Vagina (tissue), 2 donors: ENCODE measurements around the gene LRRC3B. TPM values are rescaled to one million over a fixed set of nuclear protein-coding genes. Genes with fewer than 3 reads are reported as not detected.

Experiments used
- DNase-seq, 2 donors: peaks; one replicate each; pipeline ENCODE4 v3.0.0-alpha.2; 2017; ENCODE audit errors: extremely low spot score in 2 of 2
- H3K27ac ChIP-seq: fragments of 200-600 bp; sonication (generic); one replicate; pipeline ENCODE4 v1.5.1; 2019
- H3K27me3 ChIP-seq: fragments of 200-600 bp; sonication (generic); one replicate; pipeline ENCODE4 v1.5.1; 2019
- H3K36me3 ChIP-seq, 2 donors: fragments of 200-600 bp; sonication (generic); one replicate each; pipeline ENCODE4 v1.5.1; 2017 to 2019
- H3K4me1 ChIP-seq: fragments of 200-600 bp; sonication (generic); one replicate; pipeline ENCODE4 v1.5.1; 2019
- H3K4me3 ChIP-seq, 2 donors: fragments of 200-600 bp; sonication (generic); 1 replicate in 1 of 2; 2 replicates in 1 of 2; pipeline ENCODE4 v1.5.1; 2016 to 2019
- H3K9me3 ChIP-seq: fragments of 200-600 bp; sonication (generic); one replicate; pipeline ENCODE4 v1.5.1; 2019
- CTCF ChIP-seq, 3 experiments: fragments of 450-650 bp in 2 of 3; fragments of 200-600 bp in 1 of 3; sonication (generic) in 1 of 3; IDR thresholded peaks; one replicate each; pipeline ENCODE4 v1.5.1; 2017 to 2019; ENCODE audit warnings: antibody characterized with exemption in 3 of 3, mild to moderate bottlenecking in 2 of 3, moderate library complexity in 2 of 3
- POLR2A ChIP-seq, 2 donors: fragments of 450-650 bp; IDR thresholded peaks; one replicate each; pipeline ENCODE4 v1.6.1; 2017; ENCODE audit warnings: antibody characterized with exemption in 2 of 2, mild to moderate bottlenecking in 2 of 2, moderate library complexity in 2 of 2
- POLR2AphosphoS5 ChIP-seq, 2 donors: sonication (generic); formaldehyde crosslinking; IDR thresholded peaks; one replicate each; pipeline ENCODE4 v1.9.0; 2017; ENCODE audit warnings: antibody characterized with exemption in 2 of 2, mild to moderate bottlenecking in 2 of 2, low read depth in 1 of 2; ENCODE audit not compliant: insufficient read depth in 1 of 2
- intact Hi-C: fragments of 100-400 bp; cut with DNase I; formaldehyde crosslinking; loops from one replicate; pipeline ENCODE4 v1.15.1; 2023
- total RNA-seq: library from RNA; depleted of rRNA; stranded (reverse); fragments of >200 nt; gene quantifications from one replicate; pipeline ENCODE4 v1.2.3, GENCODE V29; 2016

LRRC3B gene
- total RNA-seq, 1 donor from 2014 or later, result 0.74 TPM

GRCh38 chr3:26703519-26703918, 80.9 kb downstream of the LRRC3B start:
- Histone ChIP-seq H3K36me3 (no peaks in the 10 kb centered on the region), H3K9me3 (no peaks in the 10 kb centered on the region), H3K27me3 (no peaks in the 10 kb centered on the region), H3K4me3 (no peak overlapping the region), H3K27ac (no peak overlapping the region), H3K4me1 (no peaks in the 10 kb centered on the region)
- intact Hi-C loops, result no loop called here
- TF ChIP-seq POLR2A (IDR thresholded peaks at IDR 0.05) (no peak), POLR2AphosphoS5 (IDR thresholded peaks at IDR 0.05; ENCODE audit: insufficient read depth in 1 of 2, low read depth in 1 of 2) (no peak), CTCF (IDR thresholded peaks at IDR 0.05) (no peak)
- no peak for DNase-seq

- Histone ChIP-seq H3K9me3 (no peaks in the 10 kb centered on the region), H3K4me1 (no peaks in the 10 kb centered on the region), H3K27me3 (no peaks in the 10 kb centered on the region), H3K4me3 (no peak overlapping the region), H3K36me3 (no peaks in the 10 kb centered on the region), H3K27ac (no peak overlapping the region)
- no peak for DNase-seq
- intact Hi-C loops, result no loop called here
- no peak for TF ChIP-seq POLR2A (IDR thresholded peaks at IDR 0.05)
- TF ChIP-seq CTCF (IDR thresholded peaks at IDR 0.05), result no peak
- no peak for TF ChIP-seq POLR2AphosphoS5 (IDR thresholded peaks at IDR 0.05; ENCODE audit: insufficient read depth in 1 of 2, low read depth in 1 of 2)
Measured at GRCh38 chr3:26704736-26705135, 82.2 kb downstream of the LRRC3B start.

GRCh38 chr3:26708501-26708900, 85.9 kb downstream of the LRRC3B start:
- intact Hi-C loops, result no loop called here
- no peak for DNase-seq
- no peak overlapping the region for H3K4me3 ChIP-seq
- no peak overlapping the region for H3K27ac ChIP-seq
- no peaks in the 10 kb centered on the region for H3K9me3 ChIP-seq
- no peaks in the 10 kb centered on the region for H3K4me1 ChIP-seq
- no peaks in the 10 kb centered on the region for H3K27me3 ChIP-seq
- no peak for TF ChIP-seq CTCF (IDR thresholded peaks at IDR 0.05)
- TF ChIP-seq POLR2A (IDR thresholded peaks at IDR 0.05), result no peak
- TF ChIP-seq POLR2AphosphoS5 (IDR thresholded peaks at IDR 0.05; ENCODE audit: insufficient read depth in 1 of 2, low read depth in 1 of 2), result no peak
- no peaks in the 10 kb centered on the region for H3K36me3 ChIP-seq

- H3K9me3 ChIP-seq, result no peaks in the 10 kb centered on the region
- DNase-seq, result no peak
- TF ChIP-seq POLR2A (IDR thresholded peaks at IDR 0.05) (no peak), POLR2AphosphoS5 (IDR thresholded peaks at IDR 0.05; ENCODE audit: insufficient read depth in 1 of 2, low read depth in 1 of 2) (no peak), CTCF (IDR thresholded peaks at IDR 0.05) (peak in 1 of 3 experiments; percentile 32)
- no peaks in the 10 kb centered on the region for H3K27me3 ChIP-seq
- H3K4me3 ChIP-seq, result no peak overlapping the region
- H3K4me1 ChIP-seq, result no peaks in the 10 kb centered on the region
- intact Hi-C loops, result no loop called here
- no peak overlapping the region for H3K27ac ChIP-seq
- H3K36me3 ChIP-seq, result no peaks in the 10 kb centered on the region
Measured at GRCh38 chr3:26712211-26713026, 89.8 kb downstream of the LRRC3B start.

GRCh38 chr3:26713091-26713490, 90.5 kb downstream of the LRRC3B start:
- H3K4me1 ChIP-seq, result no peaks in the 10 kb centered on the region
- H3K36me3 ChIP-seq, result no peaks in the 10 kb centered on the region
- no peak overlapping the region for H3K27ac ChIP-seq
- TF ChIP-seq POLR2AphosphoS5 (IDR thresholded peaks at IDR 0.05; ENCODE audit: insufficient read depth in 1 of 2, low read depth in 1 of 2) (no peak), CTCF (IDR thresholded peaks at IDR 0.05) (no peak), POLR2A (IDR thresholded peaks at IDR 0.05) (no peak)
- intact Hi-C loops, result no loop called here
- H3K27me3 ChIP-seq, result no peaks in the 10 kb centered on the region
- no peaks in the 10 kb centered on the region for H3K9me3 ChIP-seq
- H3K4me3 ChIP-seq, result no peak overlapping the region
- no peak for DNase-seq
